GM12891 (cell line): ENCODE results near the gene VGLL4.

Experiments
- POLR2A ChIP-seq: IDR thresholded peaks from 2 replicates; pipeline ENCODE4 v1.6.1; 2011; ENCODE audit warnings: low read depth, low read length, control low read depth
- POLR2AphosphoS5 ChIP-seq: IDR thresholded peaks from 2 replicates; pipeline ENCODE4 v1.6.1; 2011; ENCODE audit warnings: low read depth, low read length, control low read depth

DNA sequence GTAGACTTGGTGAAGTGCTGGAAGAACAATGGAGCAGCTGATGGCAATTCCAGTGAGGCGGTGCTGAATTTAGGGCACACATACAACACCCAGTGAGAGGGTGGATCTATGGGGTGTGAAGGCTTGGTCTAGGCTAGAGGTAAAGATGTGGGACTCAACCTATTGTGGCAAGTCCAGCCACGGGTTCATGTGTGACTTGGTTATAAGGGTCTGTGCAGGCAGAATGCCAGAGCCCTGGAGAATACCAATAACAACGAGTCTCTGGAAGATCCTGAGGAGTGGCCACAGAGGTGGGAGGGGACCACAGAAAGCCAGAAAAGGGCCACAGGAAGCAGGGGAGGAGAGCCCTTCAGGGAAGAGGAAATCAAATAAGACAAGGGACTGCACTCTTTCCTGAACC is 55.0 kb downstream of the VGLL4 start:
- TF ChIP-seq POLR2AphosphoS5: no peak
- no peak for TF ChIP-seq POLR2A
